HT1080 (cell line): ENCODE measurements around the gene AIM2. TPM values are rescaled to one million over a fixed set of nuclear protein-coding genes. Genes with fewer than 3 reads are reported as not detected.

Experiments used
- DNase-seq: peaks from one replicate; pipeline ENCODE4 v3.0.0-alpha.2; 2015; ENCODE audit warnings: low read depth
- total RNA-seq: library from RNA; depleted of rRNA; stranded (reverse); fragments of >200 nt; shearing (Covaris generic); gene quantifications from 2 replicates; pipeline ENCODE4 v1.2.3, GENCODE V29; 2014; rRNA removed

The AIM2 gene
- total RNA-seq, 1 experiment from 2014 or later = 1.2 TPM

- DNase-seq = no peak
These were observed 52.8 kb downstream of the AIM2 start for GRCh38 chr1:159023723-159024122.

GRCh38 chr1:159015440-159015909 lies 61.1 kb downstream of the AIM2 start:
- peak; percentile 92 for DNase-seq

GRCh38 chr1:159014851-159015250 lies 61.7 kb downstream of the AIM2 start:
- no peak for DNase-seq

GRCh38 chr1:159014003-159014571 lies 62.5 kb downstream of the AIM2 start:
- no peak for DNase-seq

GRCh38 chr1:159012495-159012894 lies 64.1 kb downstream of the AIM2 start:
- DNase-seq = no peak

Other genes starting within 250 kb of the AIM2 start
- gene MNDA, start 245.4 kb downstream of the AIM2 start, total RNA-seq = not detected in 2 replicates
- gene PYHIN1, start 145.2 kb downstream of the AIM2 start, total RNA-seq = 0.26 TPM in 1 of 2 replicates, not detected in the other
- 34.3 and 36.3 TPM in 2 replicates for gene IFI16, start 66.9 kb downstream of the AIM2 start, total RNA-seq
- gene CADM3, start 94.8 kb upstream of the AIM2 start, total RNA-seq = 1.1 and 2.3 TPM in 2 replicates
- not detected in 2 replicates for gene ACKR1, start 128.1 kb upstream of the AIM2 start, total RNA-seq
- not detected in 2 replicates for gene FCER1A, start 225.6 kb upstream of the AIM2 start, total RNA-seq